Fibroblast of lung (primary cell): ENCODE measurements around the gene C11orf52.

ENCODE experiments used
- CTCF ChIP-seq, 2 donors: IDR thresholded peaks in 1 of 2; conservative IDR thresholded peaks in 1 of 2; 1 replicate in 1 of 2; 2 replicates in 1 of 2; pipeline ENCODE4 v1.5.1; 2011 to 2012; ENCODE audit warnings: low read length in 2 of 2, control low read depth in 1 of 2, inconsistent platforms in 1 of 2, low read depth in 1 of 2, mild to moderate bottlenecking in 1 of 2
- EZH2 ChIP-seq: IDR thresholded peaks from 2 replicates; pipeline ENCODE4 v1.5.1; 2012; ENCODE audit warnings: low read length, control low read depth, mild to moderate bottlenecking; ENCODE audit errors: missing control alignments

- TF ChIP-seq CTCF (conservative IDR thresholded peaks at IDR 0.05 in 1 of 2, IDR thresholded peaks at IDR 0.05 in 1 of 2; ENCODE audit: low read depth in 1 of 2, low read length in 2 of 2), result no peak
- no peak for TF ChIP-seq EZH2
Observed at GRCh38 chr11:111946499-111946898, 27.8 kb downstream of the C11orf52 start.
